Uterus (tissue), 4 donors: Measurements from ENCODE around the gene AFAP1L1. TPM values are rescaled to one million over a fixed set of nuclear protein-coding genes. Genes with fewer than 3 reads are reported as not detected.

ENCODE experiments used
- DNase-seq, 2 donors: peaks; one replicate each; pipeline ENCODE4 v3.0.0-alpha.2; 2019 to 2020
- H3K27ac ChIP-seq, 2 donors: fragments of 200-600 bp; sonication (generic); 1 replicate in 1 of 2; 2 replicates in 1 of 2; pipeline ENCODE4 v1.5.1; 2016 to 2018
- H3K27me3 ChIP-seq, 2 donors: fragments of 200-600 bp; sonication (generic); one replicate each; pipeline ENCODE4 v1.5.1; 2018 to 2019; ENCODE audit warnings: control low read depth in 1 of 2
- H3K36me3 ChIP-seq, 2 donors: fragments of 200-600 bp; sonication (generic); one replicate each; pipeline ENCODE4 v1.5.1; 2019; ENCODE audit warnings: control low read depth in 1 of 2
- H3K4me1 ChIP-seq, 2 donors: fragments of 200-600 bp; sonication (generic); one replicate each; pipeline ENCODE4 v1.5.1; 2018 to 2019; ENCODE audit warnings: control low read depth in 1 of 2
- H3K4me3 ChIP-seq, 2 donors: fragments of 200-600 bp; sonication (generic); 1 replicate in 1 of 2; 2 replicates in 1 of 2; pipeline ENCODE4 v1.5.1; 2018 to 2019; ENCODE audit warnings: mild to moderate bottlenecking in 1 of 2
- H3K9me3 ChIP-seq, 2 donors: fragments of 200-600 bp; sonication (generic); one replicate each; pipeline ENCODE4 v1.5.1; 2019; ENCODE audit warnings: control low read depth in 1 of 2
- POLR2A ChIP-seq, 2 donors: fragments of 450-650 bp; IDR thresholded peaks; one replicate each; pipeline ENCODE4 v1.6.1; 2016; ENCODE audit warnings: antibody characterized with exemption in 2 of 2, mild to moderate bottlenecking in 1 of 2, moderate library complexity in 1 of 2
- intact Hi-C: fragments of 100-400 bp; cut with DNase I; formaldehyde crosslinking; loops from one replicate; pipeline ENCODE4 v1.15.1; 2023; ENCODE audit warnings: low total_unique reads
- total RNA-seq, 4 donors: library from RNA; depleted of rRNA in 3 of 4; stranded (reverse); fragments of >200 nt in 3 of 4; gene quantifications; one replicate each; pipeline versions ENCODE4 v1.1.0 to v1.2.4, GENCODE V29; 2014 to 2023
- TF ChIP-seq, protein P1 (sequence below), 4 experiments: fragments of 200-600 bp in 2 of 4; fragments of 450-650 bp in 2 of 4; sonication (generic) in 2 of 4; IDR thresholded peaks; one replicate each; pipeline ENCODE4 v1.5.1; 2016 to 2019; ENCODE audit warnings: antibody characterized with exemption in 4 of 4, mild to moderate bottlenecking in 2 of 4, moderate library complexity in 1 of 4
- donor health status: DM: yes; HTN: yes; CAD: no.

Gene AFAP1L1
- total RNA-seq, 4 donors from 2014 or later: 5.3 to 26.9 (median 24.6) TPM

DNA sequence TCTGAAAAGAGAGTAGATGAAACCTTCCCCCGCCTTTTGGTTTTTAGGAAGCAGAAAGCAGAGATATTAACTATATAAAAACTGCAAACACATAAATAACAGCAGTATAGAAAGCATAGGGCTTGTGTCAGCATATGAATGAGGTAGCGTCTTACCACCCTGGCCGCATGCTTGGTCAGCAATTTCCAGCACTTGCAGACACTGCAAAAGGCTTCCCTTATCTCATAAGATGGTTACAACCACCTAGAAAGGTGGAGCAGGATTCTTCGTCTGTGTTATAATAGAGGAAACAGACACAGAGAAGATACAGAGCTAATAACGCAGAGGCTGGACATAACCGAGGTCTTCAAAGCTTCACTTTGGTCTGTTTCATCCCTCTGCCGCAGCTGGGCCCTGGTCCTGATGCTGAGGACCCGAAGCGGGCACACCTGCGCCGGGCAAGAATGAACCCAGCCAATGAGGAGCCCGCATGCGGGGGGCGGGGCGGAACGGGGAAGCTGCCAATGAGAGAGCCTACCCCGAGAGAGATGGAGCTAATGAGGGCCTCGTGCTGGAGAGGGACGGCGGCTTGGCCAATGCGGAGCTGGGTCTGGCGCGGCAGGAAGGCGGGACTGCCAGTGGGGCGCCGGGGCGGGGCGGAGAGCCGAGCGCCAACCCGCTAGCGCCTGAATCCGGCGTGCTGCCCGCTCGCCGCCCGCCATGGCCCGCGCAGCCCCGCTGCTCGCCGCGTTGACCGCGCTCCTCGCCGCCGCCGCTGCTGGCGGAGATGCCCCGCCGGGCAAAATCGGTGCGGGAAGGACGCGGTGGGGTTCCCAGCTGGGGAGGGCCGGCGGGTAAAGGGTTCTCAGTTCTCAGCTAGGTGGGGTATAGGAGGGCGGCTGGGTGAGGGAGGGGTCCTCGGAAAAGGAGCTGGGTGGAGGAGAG is 86.0 kb downstream of the AFAP1L1 start, which contains the start of gene PCYOX1L:
PCYOX1L (plus strand) TSS at position 677 of the 924 bp plus-strand sequence; CDS start at position 700, 23 bp downstream.
- Histone ChIP-seq H3K27ac (peak within 1 kb of the TSS; percentile 73 to 87), H3K9me3 (no peaks in the 10 kb centered on the region), H3K27me3 (no peaks in the 10 kb centered on the region), H3K36me3 (no peaks in the 10 kb centered on the region), H3K4me3 (peak within 1 kb of the TSS; percentile 68 to 74), H3K4me1 (no peaks in the 10 kb centered on the region)
- peak; percentile 42 to 61 for TF ChIP-seq POLR2A (IDR thresholded peaks at IDR 0.05)
- TF ChIP-seq, protein P1, sequence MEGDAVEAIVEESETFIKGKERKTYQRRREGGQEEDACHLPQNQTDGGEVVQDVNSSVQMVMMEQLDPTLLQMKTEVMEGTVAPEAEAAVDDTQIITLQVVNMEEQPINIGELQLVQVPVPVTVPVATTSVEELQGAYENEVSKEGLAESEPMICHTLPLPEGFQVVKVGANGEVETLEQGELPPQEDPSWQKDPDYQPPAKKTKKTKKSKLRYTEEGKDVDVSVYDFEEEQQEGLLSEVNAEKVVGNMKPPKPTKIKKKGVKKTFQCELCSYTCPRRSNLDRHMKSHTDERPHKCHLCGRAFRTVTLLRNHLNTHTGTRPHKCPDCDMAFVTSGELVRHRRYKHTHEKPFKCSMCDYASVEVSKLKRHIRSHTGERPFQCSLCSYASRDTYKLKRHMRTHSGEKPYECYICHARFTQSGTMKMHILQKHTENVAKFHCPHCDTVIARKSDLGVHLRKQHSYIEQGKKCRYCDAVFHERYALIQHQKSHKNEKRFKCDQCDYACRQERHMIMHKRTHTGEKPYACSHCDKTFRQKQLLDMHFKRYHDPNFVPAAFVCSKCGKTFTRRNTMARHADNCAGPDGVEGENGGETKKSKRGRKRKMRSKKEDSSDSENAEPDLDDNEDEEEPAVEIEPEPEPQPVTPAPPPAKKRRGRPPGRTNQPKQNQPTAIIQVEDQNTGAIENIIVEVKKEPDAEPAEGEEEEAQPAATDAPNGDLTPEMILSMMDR (IDR thresholded peaks at IDR 0.05): peak in 2 of 4 experiments; percentile 15 to 25
- intact Hi-C loops: no loop called here
- DNase-seq: peak; percentile 94 to 96

GRCh38 chr5:149358294-149358651 is 86.6 kb downstream of the AFAP1L1 start:
- Histone ChIP-seq H3K27ac (peak overlapping the region; percentile 73 to 87), H3K4me3 (peak overlapping the region; percentile 68 to 74), H3K9me3 (no peaks in the 10 kb centered on the region), H3K4me1 (no peaks in the 10 kb centered on the region), H3K36me3 (no peaks in the 10 kb centered on the region), H3K27me3 (no peaks in the 10 kb centered on the region)
- intact Hi-C loops: no loop called here
- TF ChIP-seq, protein P1 (IDR thresholded peaks at IDR 0.05): no peak
- no peak for TF ChIP-seq POLR2A (IDR thresholded peaks at IDR 0.05)
- peak; percentile 48 to 55 for DNase-seq

GRCh38 chr5:149358868-149359495 is 87.3 kb downstream of the AFAP1L1 start:
- no peaks in the 10 kb centered on the region for H3K9me3 ChIP-seq
- no peaks in the 10 kb centered on the region for H3K36me3 ChIP-seq
- H3K4me1 ChIP-seq: no peaks in the 10 kb centered on the region
- no peak overlapping the region for H3K4me3 ChIP-seq
- H3K27me3 ChIP-seq: no peaks in the 10 kb centered on the region
- intact Hi-C loops: no loop called here
- no peak overlapping the region for H3K27ac ChIP-seq
- DNase-seq: no peak
- TF ChIP-seq POLR2A (IDR thresholded peaks at IDR 0.05): no peak
- TF ChIP-seq, protein P1 (IDR thresholded peaks at IDR 0.05): no peak

DNA sequence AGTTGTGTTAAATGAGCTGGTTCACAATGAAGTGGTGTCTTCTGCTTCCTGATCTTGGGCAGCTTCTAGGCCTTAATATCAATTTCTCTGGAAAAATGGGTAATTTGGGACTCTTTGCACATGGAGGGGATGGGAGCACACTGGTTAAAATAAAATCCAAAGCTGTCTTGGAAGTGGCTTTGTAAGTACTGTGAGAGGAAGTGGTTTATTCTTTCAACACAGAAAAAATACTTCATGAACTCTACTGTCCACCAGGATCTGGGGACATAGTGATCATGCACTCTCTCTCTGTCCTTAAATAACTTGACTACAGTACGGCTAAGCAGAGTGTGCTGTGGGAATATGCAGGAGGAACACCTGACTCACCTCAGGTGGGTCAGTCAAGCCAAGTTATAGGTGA is 88.6 kb downstream of the AFAP1L1 start:
- Histone ChIP-seq H3K4me1 (no peaks in the 10 kb centered on the region), H3K27me3 (no peaks in the 10 kb centered on the region), H3K27ac (no peak overlapping the region), H3K4me3 (no peak overlapping the region), H3K36me3 (no peaks in the 10 kb centered on the region), H3K9me3 (no peaks in the 10 kb centered on the region)
- TF ChIP-seq POLR2A (IDR thresholded peaks at IDR 0.05): no peak
- TF ChIP-seq, protein P1 (IDR thresholded peaks at IDR 0.05): no peak
- intact Hi-C loops: no loop called here
- no peak for DNase-seq

DNA sequence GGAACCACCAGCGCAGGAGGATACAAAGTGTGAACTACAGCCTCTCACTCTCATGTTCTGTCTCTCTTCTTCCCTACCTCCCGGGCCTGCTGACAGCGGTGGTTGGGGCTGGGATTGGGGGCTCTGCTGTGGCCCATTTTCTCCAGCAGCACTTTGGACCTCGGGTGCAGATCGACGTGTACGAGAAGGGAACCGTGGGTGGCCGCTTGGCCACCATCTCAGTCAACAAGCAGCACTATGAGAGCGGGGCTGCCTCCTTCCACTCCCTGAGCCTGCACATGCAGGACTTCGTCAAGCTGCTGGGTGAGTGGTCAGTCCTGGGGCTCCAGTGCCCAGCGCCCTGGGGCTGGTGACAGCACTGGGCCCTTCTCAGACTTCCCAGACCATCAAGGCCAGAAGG is 90.9 kb downstream of the AFAP1L1 start:
- H3K36me3 ChIP-seq: no peaks in the 10 kb centered on the region
- no peaks in the 10 kb centered on the region for H3K4me1 ChIP-seq
- intact Hi-C loops: no loop called here
- H3K27ac ChIP-seq: no peak overlapping the region
- no peak for DNase-seq
- TF ChIP-seq, protein P1 (IDR thresholded peaks at IDR 0.05): no peak
- no peak for TF ChIP-seq POLR2A (IDR thresholded peaks at IDR 0.05)
- no peak overlapping the region for H3K4me3 ChIP-seq
- H3K27me3 ChIP-seq: no peaks in the 10 kb centered on the region
- H3K9me3 ChIP-seq: no peaks in the 10 kb centered on the region
